ENCODE data around the gene MAML3.

MAML3 gene

GRCh38 chr4:139783741-139784484 is 370.1 kb downstream of the MAML3 start:
- no peak for TF ChIP-seq CTCF (IDR thresholded peaks at IDR 0.05; ENCODE audit: extremely low read depth, missing control alignments)
- no peak for DNase-seq (ENCODE audit: low spot score)

GRCh38 chr4:139782926-139783522 is 371.0 kb downstream of the MAML3 start:
- no peak for DNase-seq (ENCODE audit: low spot score)
- TF ChIP-seq CTCF (IDR thresholded peaks at IDR 0.05; ENCODE audit: extremely low read depth, missing control alignments), result no peak

GRCh38 chr4:139781066-139781465 is 372.9 kb downstream of the MAML3 start:
- no peak for TF ChIP-seq CTCF (IDR thresholded peaks at IDR 0.05; ENCODE audit: extremely low read depth, missing control alignments)
- no peak for DNase-seq (ENCODE audit: low spot score)

- DNase-seq (ENCODE audit: low spot score), result no peak
- TF ChIP-seq CTCF (IDR thresholded peaks at IDR 0.05; ENCODE audit: extremely low read depth, missing control alignments), result no peak
Measured at GRCh38 chr4:139779691-139780090, 374.3 kb downstream of the MAML3 start.

GRCh38 chr4:139777757-139778156 is 376.2 kb downstream of the MAML3 start:
- DNase-seq (ENCODE audit: low spot score), result no peak
- TF ChIP-seq CTCF (IDR thresholded peaks at IDR 0.05; ENCODE audit: extremely low read depth, missing control alignments), result no peak

- no peak for DNase-seq (ENCODE audit: low spot score)
- no peak for TF ChIP-seq CTCF (IDR thresholded peaks at IDR 0.05; ENCODE audit: extremely low read depth, missing control alignments)
Measured at GRCh38 chr4:139776235-139776634, 377.7 kb downstream of the MAML3 start.

GRCh38 chr4:139774759-139775487 is 379.1 kb downstream of the MAML3 start:
- no peak for TF ChIP-seq CTCF (IDR thresholded peaks at IDR 0.05; ENCODE audit: extremely low read depth, missing control alignments)
- DNase-seq (ENCODE audit: low spot score), result no peak
